ENCODE results near the gene HAT1. TPM values are rescaled to one million over a fixed set of nuclear protein-coding genes. Genes with fewer than 3 reads are reported as not detected.

HAT1 gene
- 46.1 and 47.1 TPM in 2 replicates for total RNA-seq

GRCh38 chr2:171922230-171923022, at the start of gene HAT1:
Gene HAT1, plus strand, starts transcription at chr2:171922461. Its CDS starts 40 bp downstream, at chr2:171922501.

GRCh38 chr2:171893824-171894611, 28.2 kb upstream of the HAT1 start, which contains the start of gene SLC25A12:
Gene SLC25A12, minus strand, starts transcription at chr2:171894244. Its CDS starts 30 bp downstream, at chr2:171894214.

GRCh38 chr2:171999604-172000469, 77.6 kb downstream of the HAT1 start, which contains the start of gene METAP1D:
Gene METAP1D, plus strand, starts transcription at chr2:171999953. Its CDS starts 17 bp downstream, at chr2:171999970.

Other genes starting within 250 kb of the HAT1 start
- 121 and 124 TPM in 2 replicates for gene DYNC1I2, start 235.0 kb upstream of the HAT1 start, total RNA-seq
- gene SLC25A12, start 28.2 kb upstream of the HAT1 start, total RNA-seq, result 21.8 and 32.1 TPM in 2 replicates
- gene METAP1D, start 77.5 kb downstream of the HAT1 start, total RNA-seq, result 11.5 and 12.8 TPM in 2 replicates
- gene DLX1, start 163.0 kb downstream of the HAT1 start, total RNA-seq, result not detected in 2 replicates
- 0.22 TPM in 1 of 2 replicates, not detected in the other for gene DLX2, start 180.4 kb downstream of the HAT1 start, total RNA-seq

Data from articular chondrocyte of knee joint (primary cell).